H1 (cell line): Measurements from ENCODE around the gene CACNB2. TPM values are rescaled to one million over a fixed set of nuclear protein-coding genes. Genes with fewer than 3 reads are reported as not detected.

Experiments used
- CTCF ChIA-PET: fragments of 300-600 bp; sonication (Branson Sonifier 250); formaldehyde crosslinking; loops from one replicate; lab custom pipeline; 2021; ENCODE audit not compliant: partially characterized antibody; lab: Charles Lee
- POLR2A ChIA-PET: fragments of 300-600 bp; sonication (Branson Sonifier 250); formaldehyde crosslinking; loops from one replicate; lab custom pipeline; 2021; ENCODE audit warnings: inconsistent platforms; ENCODE audit not compliant: partially characterized antibody; lab: Charles Lee
- DNase-seq, 2 experiments: peaks; one replicate each; pipeline versions ENCODE4 v3.0.0 to v3.0.0-alpha.2; 2010 to 2022; ENCODE audit warnings: low spot score in 2 of 2, low read depth in 1 of 2, mixed read lengths in 1 of 2
- FAIRE-seq: peaks from 2 replicates; lab custom pipeline; 2011; peaks lifted over from hg19 to GRCh38; lab: Jason Lieb, UNC
- H2AFZ ChIP-seq: 2 replicates; pipeline ENCODE4 v1.8.1; 2012; ENCODE audit warnings: low read length, inconsistent platforms
- H2AK5ac ChIP-seq: 2 replicates; pipeline ENCODE4 v1.6.1; 2013; ENCODE audit warnings: low read depth, low read length
- H2BK120ac ChIP-seq: replicated peaks from 2 replicates; pipeline ENCODE3; 2013; ENCODE audit warnings: low read depth, low read length, inconsistent platforms
- H2BK12ac ChIP-seq: 2 replicates; pipeline ENCODE4 v1.6.1; 2013; ENCODE audit warnings: low read depth, low read length
- H2BK15ac ChIP-seq: 2 replicates; pipeline ENCODE4 v1.6.1; 2013; ENCODE audit warnings: low read length
- H2BK20ac ChIP-seq: 2 replicates; pipeline ENCODE4 v1.6.1; 2013; ENCODE audit warnings: low read length
- H2BK5ac ChIP-seq: 2 replicates; pipeline ENCODE4 v1.6.1; 2013; ENCODE audit warnings: low read depth, low read length
- H3K14ac ChIP-seq: 2 replicates; pipeline ENCODE4 v1.6.1; 2013; ENCODE audit warnings: inconsistent platforms; ENCODE audit not compliant: insufficient read length
- H3K18ac ChIP-seq: 2 replicates; pipeline ENCODE4 v1.6.1; 2013; ENCODE audit warnings: low read length; ENCODE audit errors: extremely low read depth
- H3K23ac ChIP-seq: 2 replicates; pipeline ENCODE4 v1.6.1; 2013; ENCODE audit warnings: inconsistent platforms; ENCODE audit not compliant: insufficient read length
- H3K23me2 ChIP-seq: 2 replicates; pipeline ENCODE4 v1.6.1; 2013; ENCODE audit warnings: low read depth, low read length
- H3K27ac ChIP-seq: 2 replicates; pipeline ENCODE4 v1.6.1; 2011; ENCODE audit warnings: low read depth, low read length, inconsistent platforms
- H3K27me3 ChIP-seq, 4 experiments: replicated peaks in 1 of 4; 1 replicate in 1 of 4; 2 replicates in 3 of 4; pipeline versions ENCODE4 v1.6.1 to v1.8.1; 2011 to 2013; ENCODE audit warnings: low read length in 3 of 4, mild to moderate bottlenecking in 3 of 4, inconsistent platforms in 2 of 4, mixed read lengths in 2 of 4, moderate library complexity in 1 of 4; ENCODE audit not compliant: control insufficient read depth in 3 of 4, insufficient read depth in 3 of 4; ENCODE audit errors: extremely low read depth in 1 of 4
- H3K36me3 ChIP-seq, 4 experiments: 2 replicates each; pipeline versions ENCODE4 v1.6.1 to v1.8.1; 2011 to 2013; ENCODE audit warnings: mild to moderate bottlenecking in 4 of 4, low read length in 3 of 4, moderate library complexity in 2 of 4, control low read depth in 1 of 4, inconsistent platforms in 1 of 4; ENCODE audit not compliant: insufficient read depth in 4 of 4, control insufficient read depth in 2 of 4
- H3K4ac ChIP-seq: replicated peaks from 2 replicates; pipeline ENCODE3; 2013; ENCODE audit warnings: low read length, low read depth, mixed read lengths, inconsistent platforms; ENCODE audit not compliant: insufficient read length
- H3K4me1 ChIP-seq, 4 experiments: replicated peaks in 1 of 4; 1 replicate in 1 of 4; 2 replicates in 3 of 4; pipeline versions ENCODE4 v1.6.1 to v1.8.1; 2011 to 2013; ENCODE audit warnings: low read length in 3 of 4, inconsistent platforms in 2 of 4, mixed read lengths in 1 of 4; ENCODE audit not compliant: insufficient read depth in 4 of 4, control insufficient read depth in 3 of 4
- H3K4me2 ChIP-seq, 2 experiments: 2 replicates each; pipeline versions ENCODE4 v1.6.1 to v1.8.1; 2011 to 2013; ENCODE audit warnings: low read depth in 2 of 2, low read length in 2 of 2, control low read depth in 1 of 2, inconsistent platforms in 1 of 2, mild to moderate bottlenecking in 1 of 2; ENCODE audit not compliant: insufficient read depth in 1 of 2
- H3K4me3 ChIP-seq, 4 experiments: fragments of 200-600, 300-600 bp in 1 of 4; sonication (generic), shearing (Covaris generic), sonication (Bioruptor Twin) in 1 of 4; 2 replicates each; pipeline versions ENCODE4 v1.5.1 to v1.8.1; 2011 to 2016; ENCODE audit warnings: low read length in 4 of 4, low read depth in 3 of 4, control low read depth in 2 of 4, inconsistent platforms in 2 of 4, mild to moderate bottlenecking in 2 of 4, mixed read lengths in 1 of 4, moderate library complexity in 1 of 4; ENCODE audit not compliant: insufficient read depth in 2 of 4; ENCODE audit errors: extremely low read depth in 1 of 4
- H3K56ac ChIP-seq: replicated peaks from 2 replicates; pipeline ENCODE3; 2013; ENCODE audit warnings: low read depth, mild to moderate bottlenecking, mixed read lengths, low read length, inconsistent platforms; ENCODE audit not compliant: insufficient read length
- H3K79me1 ChIP-seq: 2 replicates; pipeline ENCODE4 v1.6.1; 2013; ENCODE audit warnings: low read depth, low read length, control low read depth
- H3K79me2 ChIP-seq, 2 experiments: 2 replicates each; pipeline versions ENCODE4 v1.6.1 to v1.8.1; 2012 to 2013; ENCODE audit warnings: low read length in 2 of 2, mild to moderate bottlenecking in 2 of 2, inconsistent platforms in 1 of 2; ENCODE audit not compliant: insufficient read depth in 2 of 2, control insufficient read depth in 1 of 2
- H3K9ac ChIP-seq, 4 experiments: replicated peaks in 1 of 4; 1 replicate in 1 of 4; 2 replicates in 3 of 4; pipeline versions ENCODE4 v1.6.1 to v1.8.1; 2011 to 2013; ENCODE audit warnings: low read depth in 3 of 4, low read length in 3 of 4, control low read depth in 2 of 4, mild to moderate bottlenecking in 2 of 4, moderate library complexity in 2 of 4, inconsistent platforms in 1 of 4; ENCODE audit errors: extremely low read depth in 1 of 4
- H3K9me3 ChIP-seq, 2 experiments: 2 replicates each; pipeline versions ENCODE4 v1.6.1 to v1.8.1; 2012 to 2013; ENCODE audit warnings: mild to moderate bottlenecking in 2 of 2, moderate library complexity in 2 of 2, control low read depth in 1 of 2, inconsistent platforms in 1 of 2, low read depth in 1 of 2, low read length in 1 of 2, mixed read lengths in 1 of 2; ENCODE audit not compliant: insufficient read depth in 2 of 2
- H4K20me1 ChIP-seq, 2 experiments: replicated peaks in 1 of 2; 2 replicates each; pipeline versions ENCODE3 to v1.8.1; 2011 to 2013; ENCODE audit warnings: inconsistent platforms in 2 of 2, low read length in 2 of 2, mild to moderate bottlenecking in 1 of 2; ENCODE audit not compliant: insufficient read depth in 2 of 2, control insufficient read depth in 1 of 2
- H4K5ac ChIP-seq: 2 replicates; pipeline ENCODE4 v1.6.1; 2013; ENCODE audit warnings: low read length, low read depth, mixed read lengths, inconsistent platforms; ENCODE audit not compliant: insufficient read length
- H4K8ac ChIP-seq: 2 replicates; pipeline ENCODE4 v1.8.0; 2013; ENCODE audit warnings: mild to moderate bottlenecking, moderate library complexity, low read length, inconsistent platforms; ENCODE audit not compliant: insufficient read depth; ENCODE audit errors: extremely low read depth
- H4K91ac ChIP-seq: replicated peaks from 2 replicates; pipeline ENCODE3; 2013; ENCODE audit warnings: low read length, mixed read lengths, inconsistent platforms; ENCODE audit not compliant: insufficient read length
- ASH2L ChIP-seq: fragments of 200-600, 300-600 bp; sonication (generic); IDR thresholded peaks from one replicate; pipeline ENCODE4 v1.7.1; 2017; ENCODE audit warnings: low read length
- BCL11A ChIP-seq, 2 experiments: IDR thresholded peaks; one replicate each; pipeline ENCODE4 v1.6.1; 2011; ENCODE audit warnings: low read depth in 2 of 2, low read length in 2 of 2, mild to moderate bottlenecking in 2 of 2
- CBX5 ChIP-seq: fragments of 300-800, 300-1000 bp; sonication (generic); IDR thresholded peaks from 2 replicates; pipeline ENCODE4 v1.7.1; 2016; ENCODE audit warnings: antibody characterized with exemption, low read length, low read depth
- CHD1 ChIP-seq: IDR thresholded peaks from 2 replicates; pipeline ENCODE4 v1.6.1; 2012; ENCODE audit warnings: low read depth, low read length, improper control_type of control experiment
- CHD2 ChIP-seq: IDR thresholded peaks from 2 replicates; pipeline ENCODE4 v1.6.1; 2012; ENCODE audit warnings: low read length, improper control_type of control experiment
- EZH2 ChIP-seq: fragments of 200-600 bp; sonication (generic); IDR thresholded peaks from 2 replicates; pipeline ENCODE4 v1.7.1; 2012; ENCODE audit warnings: low read depth, mild to moderate bottlenecking, moderate library complexity, low read length, inconsistent platforms; ENCODE audit not compliant: severe bottlenecking
- HDAC2 ChIP-seq, 2 experiments: fragments of 300-600 bp in 1 of 2; sonication (generic) in 1 of 2; IDR thresholded peaks; 2 replicates each; pipeline ENCODE4 v1.6.1; 2011 to 2012; ENCODE audit warnings: low read depth in 2 of 2, low read length in 2 of 2, mild to moderate bottlenecking in 2 of 2, moderate library complexity in 2 of 2, borderline replicate concordance in 1 of 2, inconsistent platforms in 1 of 2
- JUND ChIP-seq: IDR thresholded peaks from 2 replicates; pipeline ENCODE4 v1.6.1; 2011; ENCODE audit warnings: mild to moderate bottlenecking, improper control_type of control experiment, low read length
- KDM1A ChIP-seq: fragments of 200-600, 300-600 bp; sonication (generic); IDR thresholded peaks from 2 replicates; pipeline ENCODE4 v1.7.1; 2016; ENCODE audit warnings: mild to moderate bottlenecking, low read length, borderline replicate concordance
- NANOG ChIP-seq: IDR thresholded peaks from 2 replicates; pipeline ENCODE4 v1.6.1; 2011; ENCODE audit warnings: low read length, low read depth, mild to moderate bottlenecking, inconsistent platforms; ENCODE audit not compliant: insufficient read depth, poor library complexity, severe bottlenecking
- NRF1 ChIP-seq: IDR thresholded peaks from 2 replicates; pipeline ENCODE4 v1.6.1; 2011; ENCODE audit warnings: mild to moderate bottlenecking, low read depth, low read length, improper control_type of control experiment
- POLR2A ChIP-seq, 2 experiments: IDR thresholded peaks; 1 replicate in 1 of 2; 2 replicates in 1 of 2; pipeline ENCODE4 v1.6.1; 2011; ENCODE audit warnings: low read depth in 2 of 2, low read length in 2 of 2, mild to moderate bottlenecking in 2 of 2; ENCODE audit errors: control extremely low read depth in 1 of 2
- POU5F1 ChIP-seq: IDR thresholded peaks from 2 replicates; pipeline ENCODE4 v1.6.1; 2011; ENCODE audit warnings: low read depth, mild to moderate bottlenecking, low read length, moderate library complexity
- TAF7 ChIP-seq: optimal IDR thresholded peaks from 2 replicates; pipeline ENCODE3; 2011; ENCODE audit warnings: low read depth, mild to moderate bottlenecking, inconsistent platforms, low read length, moderate library complexity, borderline replicate concordance
- WGBS, 2 experiments: shearing (Covaris generic) in 1 of 2; methylation state at CpG; one replicate each; pipeline versions ENCODE4 v1.1.6 to v1.1.7; 2013 to 2015; ENCODE audit warnings: low lambda C conversion rate in 2 of 2, mixed read lengths in 2 of 2, inconsistent platforms in 1 of 2, low coverage in 1 of 2, missing lambda C conversion rate in 1 of 2; ENCODE audit not compliant: insufficient replicate concordance in 2 of 2, insufficient coverage in 1 of 2, insufficient read length in 1 of 2; ENCODE audit errors: extremely low coverage in 1 of 2, missing lambda C conversion rate in 1 of 2; 5-methylcytosine and 5-hydroxymethylcytosine counted together
- polyA plus RNA-seq, 7 experiments: library from polyadenylated mRNA; depleted of rRNA in 3 of 7; stranded (reverse) in 5 of 7; unstranded in 2 of 7; fragments of >200 nt in 5 of 7; fragments of 200-250 nt in 2 of 7; gene quantifications; 1 replicate in 5 of 7; 2 replicates in 1 of 7; 4 replicates in 1 of 7; pipeline versions ENCODE4 v1.2.1 to v1.2.3, GENCODE V29; 2011 to 2013; ENCODE audit warnings: missing spikeins in 2 of 7, mixed read lengths in 2 of 7
- total RNA-seq: library from RNA; stranded (reverse); fragmentation: NEBNext Ultra II Directional; extraction: Animal tissue kit (Norgen Biotek cat#: 25700); gene quantifications from 2 replicates; pipeline ENCODE4 v1.2.1, GENCODE V29; 2021

The CACNB2 gene
- total and polyA plus RNA-seq, 2 of the 8 experiments (the other 6 are each of a cell fraction or from before 2014, with no cell fraction given): 2.4 to 3.2 TPM

GRCh38 chr10:18505456-18506118, 365.4 kb downstream of the CACNB2 start:
- Histone ChIP-seq H3K18ac (no peak overlapping the region), H4K5ac (no peak overlapping the region), H3K27me3 (no peaks in the 10 kb centered on the region), H3K9me3 (no peaks in the 10 kb centered on the region), H3K4ac (no peak overlapping the region), H3K4me2 (no peak overlapping the region), H2AFZ (no peak overlapping the region), H4K20me1 (no peaks in the 10 kb centered on the region), H2BK120ac (no peak overlapping the region), H3K9ac (no peak overlapping the region), H3K36me3 (no peaks in the 10 kb centered on the region), H3K23me2 (no peaks in the 10 kb centered on the region), H2BK12ac (no peak overlapping the region), H2BK20ac (no peak overlapping the region), H2AK5ac (no peak overlapping the region), H4K8ac (no peak overlapping the region), H3K23ac (no peak overlapping the region), H3K4me1 (no peaks in the 10 kb centered on the region), H3K27ac (no peak overlapping the region), H3K79me1 (no peaks in the 10 kb centered on the region), H2BK15ac (no peak overlapping the region), H2BK5ac (no peak overlapping the region), H3K14ac (no peak overlapping the region), H3K4me3 (no peak overlapping the region), H3K79me2 (no peaks in the 10 kb centered on the region), H4K91ac (no peak overlapping the region), H3K56ac (no peak overlapping the region)
- DNase-seq (no peak), FAIRE-seq (no peak)
- ChIA-PET CTCF (no interaction called here), POLR2A (no interaction called here)
- TF ChIP-seq BCL11A (IDR thresholded peaks at IDR 0.05; ENCODE audit: low read depth in 2 of 2, low read length in 2 of 2) (no peak), ASH2L (no peak), CBX5 (no peak), NRF1 (no peak), CHD2 (no peak), EZH2 (no peak), KDM1A (no peak), CHD1 (no peak), JUND (no peak), HDAC2 (IDR thresholded peaks at IDR 0.05; ENCODE audit: borderline replicate concordance in 1 of 2, low read depth in 2 of 2, low read length in 2 of 2) (no peak), NANOG (no peak), POLR2A (IDR thresholded peaks at IDR 0.05; ENCODE audit: control extremely low read depth in 1 of 2, low read depth in 2 of 2, low read length in 2 of 2) (no peak), TAF7 (no peak), POU5F1 (no peak)
- WGBS, 2 experiments: 88% methylated on average over 11 of the region's 11 CpGs; no CpG with 5 or more reads in 1 of the 2 experiments
